ENCODE measurements around the gene ADD1. TPM values are rescaled to one million over a fixed set of nuclear protein-coding genes. Genes with fewer than 3 reads are reported as not detected.

Gene ADD1
- total and polyA plus RNA-seq, 2 donors (not counting 1 experiment from before 2014, with no cell fraction given) = 302 to 383 TPM

- no peak overlapping the region for H3K4me3 Mint-ChIP-seq
- Histone ChIP-seq H4K20me1 (ENCODE audit: control insufficient read depth, insufficient read depth, low read length, poor library complexity, severe bottlenecking) (peaks cover 59% of the 10 kb centered on the region), H3K27ac (ENCODE audit: low read length in 2 of 2) (no peak overlapping the region), H3K4me3 (ENCODE audit: control extremely low read depth in 1 of 5, extremely low read depth in 1 of 5, insufficient read depth in 1 of 5, low read depth in 2 of 5, low read length in 4 of 5) (no peak overlapping the region), H3K79me2 (ENCODE audit: control insufficient read depth, insufficient read depth, low read length) (peaks cover 63% of the 10 kb centered on the region), H3K4me1 (ENCODE audit: control insufficient read depth in 2 of 2, insufficient read depth in 2 of 2, low read length in 2 of 2) (peaks cover 2 to 3% of the 10 kb centered on the region in 2 donors), H3K9ac (ENCODE audit: low read length) (no peak overlapping the region), H3K9me3 (ENCODE audit: control extremely low read depth in 1 of 3, control insufficient read depth in 2 of 3, insufficient read depth in 1 of 3, low read length in 2 of 3) (no peaks in the 10 kb centered on the region), H3K27me3 (replicated peaks in 1 of 4; ENCODE audit: control extremely low read depth in 1 of 4, control insufficient read depth in 3 of 4, insufficient read depth in 4 of 4, low read length in 3 of 4) (no peaks in the 10 kb centered on the region), H3K36me3 (replicated peaks in 1 of 2; ENCODE audit: control extremely low read depth in 1 of 2, control insufficient read depth in 1 of 2, extremely low read depth in 1 of 2, insufficient read depth in 2 of 2, low read length in 1 of 2) (peaks cover 17 to 78% of the 10 kb centered on the region in 2 experiments), H2AFZ (ENCODE audit: insufficient read depth, low read depth, low read length, poor library complexity, severe bottlenecking) (no peak overlapping the region), H3K4me2 (replicated peaks; ENCODE audit: low read depth, low read length, poor library complexity, severe bottlenecking) (no peak overlapping the region)
- ChIA-PET CTCF (no interaction called here), POLR2A (interaction anchor here (0.9 kb wide), 1 partner anchor 11 kb away, joined by 3 read pairs; no protein-coding TSS in a partner anchor)
- no peaks in the 10 kb centered on the region for H3K9me3 Mint-ChIP-seq (ENCODE audit: insufficient read depth)
- H3K27me3 Mint-ChIP-seq = no peaks in the 10 kb centered on the region
- H3K27ac Mint-ChIP-seq = no peak overlapping the region
- DNase-seq (no peak), ATAC-seq (ENCODE audit: low read depth) (no peak)
- H3K4me1 Mint-ChIP-seq = peaks cover 22% of the 10 kb centered on the region
- TF ChIP-seq EZH2 (IDR thresholded peaks at IDR 0.05; ENCODE audit: borderline replicate concordance, insufficient read depth, low read depth, low read length, poor library complexity, severe bottlenecking) = no peak
- TF ChIP-seq CTCF (IDR thresholded peaks at IDR 0.05) = no peak
- intact Hi-C loops (cut with micrococcal nuclease) = no loop called here
- 95% methylated on average over 6 of the region's 6 CpGs for WGBS (ENCODE audit: insufficient coverage)
Observed at GRCh38 chr4:2913168-2913567, 69.5 kb downstream of the ADD1 start.

- H3K27ac Mint-ChIP-seq = peak overlapping the region; percentile 46
- H3K4me3 Mint-ChIP-seq = no peak overlapping the region
- Histone ChIP-seq H3K27me3 (replicated peaks in 1 of 4; ENCODE audit: control extremely low read depth in 1 of 4, control insufficient read depth in 3 of 4, insufficient read depth in 4 of 4, low read length in 3 of 4) (no peaks in the 10 kb centered on the region), H3K4me2 (replicated peaks; ENCODE audit: low read depth, low read length, poor library complexity, severe bottlenecking) (no peak overlapping the region), H3K4me1 (ENCODE audit: control insufficient read depth in 2 of 2, insufficient read depth in 2 of 2, low read length in 2 of 2) (peaks cover 12% of the 10 kb centered on the region in 2 donors), H3K9ac (ENCODE audit: low read length) (no peak overlapping the region), H3K4me3 (ENCODE audit: control extremely low read depth in 1 of 5, extremely low read depth in 1 of 5, insufficient read depth in 1 of 5, low read depth in 2 of 5, low read length in 4 of 5) (no peak overlapping the region), H2AFZ (ENCODE audit: insufficient read depth, low read depth, low read length, poor library complexity, severe bottlenecking) (no peak overlapping the region), H3K9me3 (ENCODE audit: control extremely low read depth in 1 of 3, control insufficient read depth in 2 of 3, insufficient read depth in 1 of 3, low read length in 2 of 3) (no peaks in the 10 kb centered on the region), H3K79me2 (ENCODE audit: control insufficient read depth, insufficient read depth, low read length) (peaks cover 61% of the 10 kb centered on the region), H3K36me3 (replicated peaks in 1 of 2; ENCODE audit: control extremely low read depth in 1 of 2, control insufficient read depth in 1 of 2, extremely low read depth in 1 of 2, insufficient read depth in 2 of 2, low read length in 1 of 2) (peaks cover 14 to 65% of the 10 kb centered on the region in 2 experiments), H3K27ac (ENCODE audit: low read length in 2 of 2) (peak overlapping the region in 1 of 2 donors; percentile 59), H4K20me1 (ENCODE audit: control insufficient read depth, insufficient read depth, low read length, poor library complexity, severe bottlenecking) (peaks cover 48% of the 10 kb centered on the region)
- TF ChIP-seq CTCF (IDR thresholded peaks at IDR 0.05) (no peak), EZH2 (IDR thresholded peaks at IDR 0.05; ENCODE audit: borderline replicate concordance, insufficient read depth, low read depth, low read length, poor library complexity, severe bottlenecking) (no peak)
- DNase-seq (no peak), ATAC-seq (ENCODE audit: low read depth) (no peak)
- no peaks in the 10 kb centered on the region for H3K9me3 Mint-ChIP-seq (ENCODE audit: insufficient read depth)
- WGBS (ENCODE audit: insufficient coverage) = 62% methylated on average over 8 of the region's 16 CpGs
- no peaks in the 10 kb centered on the region for H3K27me3 Mint-ChIP-seq
- POLR2A ChIA-PET = interaction anchor here (0.6 to 0.7 kb wide), 3 partner anchors 84 to 405 kb away, joined by 3 to 6 read pairs (median 4); no protein-coding TSS in a partner anchor
- peaks cover 35% of the 10 kb centered on the region for H3K4me1 Mint-ChIP-seq
- CTCF ChIA-PET = interaction anchor here (0.6 to 1.8 kb wide), 2 partner anchors 22 to 31 kb away, joined by 3 read pairs; no protein-coding TSS in a partner anchor
- intact Hi-C loops (cut with micrococcal nuclease) = no loop called here
Observed at GRCh38 chr4:2914256-2915126, 70.8 kb downstream of the ADD1 start.
